DMS79 (cell line): ENCODE results near the gene KCNJ10.

Experiments
- DNase-seq: peaks from one replicate; lab custom pipeline; 2025; lab: John Stamatoyannopoulos, UW

The KCNJ10 gene

DNA sequence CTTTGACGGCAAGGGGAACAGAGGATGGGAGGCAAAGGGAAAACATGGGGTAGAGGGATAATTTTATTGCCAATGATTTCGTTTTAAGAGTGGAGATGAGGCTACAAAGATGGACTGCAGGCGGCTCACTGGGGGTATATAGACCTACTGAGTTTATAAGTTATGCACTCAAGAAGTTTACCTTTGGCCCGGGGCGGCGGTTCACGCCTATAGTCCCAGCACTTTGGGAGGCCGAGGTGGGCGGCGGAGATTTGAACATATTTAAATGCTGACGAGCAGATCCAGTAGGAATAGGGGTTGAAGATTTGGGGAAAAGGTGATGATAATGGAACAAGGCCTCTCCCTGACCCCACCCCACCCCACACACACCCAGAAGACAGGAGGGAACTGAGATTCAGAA is 107.8 kb downstream of the KCNJ10 start:
- no peak for DNase-seq

GRCh38 chr1:159961636-159962035 is 108.3 kb downstream of the KCNJ10 start:
- no peak for DNase-seq

DNA sequence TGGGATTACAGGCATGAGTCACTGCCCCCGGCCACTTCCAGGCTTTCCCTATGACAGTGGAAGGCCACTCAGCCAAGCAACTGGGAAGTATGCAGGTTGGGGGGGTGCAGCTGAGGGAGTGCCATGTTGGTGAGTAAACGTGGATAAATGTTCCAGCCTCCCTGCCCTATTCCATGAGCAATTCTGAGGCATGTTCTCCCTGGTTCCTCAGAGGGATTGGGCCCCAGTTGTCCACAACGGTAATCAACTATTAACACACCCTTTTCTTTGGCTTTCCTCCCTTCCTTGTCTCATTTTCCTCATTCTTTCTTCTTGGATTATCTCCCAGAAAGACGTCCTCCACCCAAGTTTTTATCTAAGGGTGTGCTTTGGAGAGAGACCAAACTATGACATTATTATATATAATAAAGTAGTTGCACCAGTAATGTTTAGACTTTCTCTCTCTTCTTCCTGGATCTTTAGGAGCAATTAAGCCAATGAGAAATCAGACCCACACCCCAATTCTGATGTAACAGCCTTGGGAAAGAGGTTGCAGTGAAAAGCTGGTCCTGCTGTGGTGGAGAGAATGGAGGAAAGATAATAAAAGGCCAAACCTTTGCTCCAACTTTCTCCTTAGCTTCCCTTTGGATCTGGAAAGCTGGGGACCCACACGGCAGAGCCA is 109.1 kb downstream of the KCNJ10 start:
- no peak for DNase-seq

- no peak for DNase-seq
These were observed 110.5 kb downstream of the KCNJ10 start for GRCh38 chr1:159959451-159959850.

DNA sequence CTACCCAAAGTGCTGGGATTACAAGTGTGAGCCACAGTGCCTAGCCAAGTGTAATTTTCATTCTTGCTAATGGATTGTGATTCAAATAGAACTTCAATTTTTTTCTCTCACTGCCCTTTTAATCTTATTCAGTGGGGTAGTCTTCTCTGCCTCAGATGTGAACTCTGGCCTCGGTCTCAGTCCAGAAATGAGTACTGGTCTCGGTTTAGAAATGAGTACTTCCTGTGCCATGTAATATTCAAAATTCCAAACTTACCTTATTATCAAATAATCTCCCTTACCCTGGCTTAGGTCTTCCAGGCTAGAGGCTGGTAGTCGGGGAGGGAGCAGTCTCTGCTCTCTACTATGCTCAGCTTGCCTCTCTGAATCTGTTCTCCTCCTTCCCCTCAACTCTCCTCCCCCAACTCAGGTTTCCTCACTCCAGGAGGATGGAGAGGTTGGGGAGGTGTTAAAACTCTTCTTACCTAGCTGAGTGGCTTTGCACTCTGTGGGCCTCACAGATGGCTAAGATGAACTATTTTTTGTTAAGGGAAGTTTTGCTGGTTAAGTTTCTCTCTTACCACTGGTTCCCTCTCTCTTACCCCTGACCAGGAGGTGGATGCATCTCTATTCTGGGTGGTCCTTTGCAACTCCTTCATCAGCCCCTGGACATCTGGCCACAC is 111.1 kb downstream of the KCNJ10 start:
- no peak for DNase-seq

GRCh38 chr1:159957824-159958268 is 112.1 kb downstream of the KCNJ10 start:
- peak; percentile 79 for DNase-seq

GRCh38 chr1:159955456-159955855 is 114.5 kb downstream of the KCNJ10 start:
- DNase-seq = no peak

DNA sequence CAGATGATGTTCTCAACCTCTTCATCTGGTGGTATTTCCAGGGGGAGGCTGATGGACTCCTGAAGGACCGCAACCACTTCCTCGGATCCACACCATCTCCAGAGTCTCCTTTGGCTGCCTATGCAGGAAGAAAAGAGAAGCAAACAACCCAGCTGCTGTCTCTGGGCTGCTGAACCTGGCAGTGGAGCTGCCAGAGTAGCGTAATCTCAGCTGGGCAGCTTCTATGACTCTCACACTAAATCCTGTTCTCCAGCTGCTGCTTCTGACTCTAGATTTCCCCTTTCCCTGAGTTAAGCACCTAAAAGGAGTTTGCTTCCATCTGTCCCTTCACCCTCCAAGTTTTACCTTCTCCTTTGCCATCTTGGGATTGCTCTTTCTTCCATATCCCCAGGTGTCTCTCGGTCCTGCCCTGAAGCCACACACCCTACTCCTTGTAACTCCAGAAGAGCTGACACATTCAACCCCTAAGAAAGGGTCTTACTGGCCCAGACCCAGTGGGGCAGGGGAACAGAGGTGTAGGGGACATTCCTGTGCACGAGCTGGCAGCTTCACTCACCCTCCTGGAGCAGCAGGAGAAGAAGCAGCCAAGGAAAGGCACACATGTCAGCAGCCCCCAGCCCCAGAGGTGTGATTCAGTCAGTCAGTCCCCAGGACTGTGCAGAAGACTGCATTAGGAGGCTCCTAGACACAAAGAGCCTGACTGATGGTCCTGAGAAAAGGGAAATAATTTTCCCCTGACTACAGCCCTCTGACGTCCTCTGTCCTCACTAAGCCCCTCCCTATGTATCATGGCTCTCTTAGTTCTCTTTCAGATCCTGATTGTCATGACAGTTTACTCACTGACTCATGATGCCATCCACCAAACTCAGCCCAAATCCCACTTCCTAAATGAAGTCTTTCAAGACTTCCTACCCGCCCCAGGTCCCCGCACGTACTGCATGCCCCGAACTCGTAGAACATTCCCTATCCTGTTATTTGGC is 116.1 kb downstream of the KCNJ10 start, which contains the start of gene SLAMF9:
TSS of gene SLAMF9 (minus strand) at position 702 of the 980 bp plus-strand sequence. CDS start at position 602, 100 bp downstream.
- no peak for DNase-seq

- DNase-seq = no peak
These were observed 117.0 kb downstream of the KCNJ10 start for GRCh38 chr1:159952932-159953331.

- no peak for DNase-seq
These were observed 118.4 kb downstream of the KCNJ10 start for GRCh38 chr1:159951551-159951950.

- no peak for DNase-seq
These were observed 118.9 kb downstream of the KCNJ10 start for GRCh38 chr1:159951016-159951415.

- DNase-seq = no peak
These were observed 120.0 kb downstream of the KCNJ10 start for GRCh38 chr1:159949981-159950381.

- no peak for DNase-seq
These were observed 120.8 kb downstream of the KCNJ10 start for GRCh38 chr1:159949123-159949522.
